ENCODE results near the gene SDCBP2.

SDCBP2 gene

DNA sequence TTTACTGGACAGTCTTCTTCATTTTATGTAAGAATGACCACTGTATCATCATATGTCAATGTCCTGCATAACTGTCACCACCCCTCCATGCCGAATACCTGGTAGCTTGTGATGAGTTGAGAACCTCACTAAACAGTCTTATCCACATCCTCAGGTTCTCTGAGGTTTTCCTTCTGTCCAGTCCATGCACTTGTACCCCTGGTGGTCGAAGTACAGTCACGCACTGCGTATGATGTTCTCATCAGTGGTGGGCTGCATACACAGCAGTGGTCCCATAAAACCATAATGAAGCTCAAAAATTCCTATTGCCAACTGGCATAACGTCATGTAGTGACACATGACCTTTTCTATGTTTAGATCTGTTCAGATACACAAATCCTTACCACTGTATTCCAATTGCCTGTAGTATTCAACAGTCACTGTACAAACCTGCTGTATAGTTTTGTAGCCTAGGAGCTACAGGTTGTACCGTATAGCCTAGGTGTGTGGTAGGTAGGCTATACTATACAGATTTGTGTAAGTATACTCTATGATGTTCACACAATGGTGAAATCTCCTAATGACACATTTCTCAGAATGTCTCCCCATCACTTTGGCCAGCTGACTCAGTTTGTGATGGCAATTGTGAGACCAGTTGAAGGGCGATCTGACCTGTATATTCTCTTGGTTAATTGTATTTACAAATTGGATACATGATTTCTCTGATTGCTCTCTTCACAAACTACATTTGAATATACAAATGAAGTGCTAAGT is 31.3 kb upstream of the SDCBP2 start:
- TF ChIP-seq CTCF (IDR thresholded peaks at IDR 0.05) = no peak
- no peaks in the 10 kb centered on the region for H3K27me3 ChIP-seq
- H3K9me3 ChIP-seq = no peaks in the 10 kb centered on the region
- intact Hi-C loops (cut with DNase I; ENCODE audit: low total_unique reads) = no loop called here
- no peak overlapping the region for H3K27ac ChIP-seq
- no peak overlapping the region for H3K4me3 ChIP-seq
- no peaks in the 10 kb centered on the region for H3K4me1 ChIP-seq
- DNase-seq = no peak
- peaks cover 5 to 26% (median 8%) of the 10 kb centered on the region in 3 donors for H3K36me3 ChIP-seq

DNA sequence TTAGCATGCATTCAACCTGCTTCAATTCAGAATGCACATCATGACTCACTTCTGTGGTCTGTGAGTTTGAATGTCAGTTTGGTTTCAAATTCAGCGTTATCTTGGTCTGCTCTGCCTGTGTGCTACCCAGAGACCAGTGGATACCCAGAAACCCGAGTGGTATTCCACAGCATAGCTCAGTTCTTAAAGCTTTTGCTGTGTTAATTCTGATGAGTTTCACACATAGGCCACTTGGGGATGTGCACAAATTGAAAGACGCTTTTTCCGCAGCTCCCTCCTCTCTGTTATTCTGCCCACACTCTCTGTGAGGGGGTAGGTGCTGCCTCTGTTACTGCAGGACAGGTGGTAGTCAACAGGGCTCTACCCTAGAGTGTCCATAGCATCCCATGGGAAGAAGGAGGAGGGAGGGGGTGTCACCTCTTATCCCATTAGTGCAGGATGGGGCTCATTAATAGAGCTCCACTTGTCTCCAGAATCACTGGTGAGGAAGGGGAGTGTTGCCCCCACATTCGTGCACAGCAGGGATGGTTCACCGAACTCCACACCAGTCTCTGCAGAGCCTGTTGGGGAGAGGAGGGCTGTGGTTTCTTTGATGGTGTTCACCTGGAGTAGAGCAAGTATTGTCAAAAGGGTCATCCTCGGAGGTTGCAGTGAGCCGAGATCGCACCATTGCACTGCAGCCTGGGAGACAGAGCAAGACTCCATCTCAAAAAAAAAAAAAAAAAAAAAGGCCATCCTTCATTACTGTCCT is 29.2 kb upstream of the SDCBP2 start:
- DNase-seq = no peak
- Histone ChIP-seq H3K4me3 (no peak overlapping the region), H3K9me3 (no peaks in the 10 kb centered on the region), H3K27ac (no peak overlapping the region), H3K36me3 (peaks cover 14 to 40% (median 16%) of the 10 kb centered on the region in 3 donors), H3K27me3 (no peaks in the 10 kb centered on the region), H3K4me1 (no peaks in the 10 kb centered on the region)
- intact Hi-C loops (cut with DNase I; ENCODE audit: low total_unique reads) = no loop called here
- TF ChIP-seq CTCF (IDR thresholded peaks at IDR 0.05) = no peak

DNA sequence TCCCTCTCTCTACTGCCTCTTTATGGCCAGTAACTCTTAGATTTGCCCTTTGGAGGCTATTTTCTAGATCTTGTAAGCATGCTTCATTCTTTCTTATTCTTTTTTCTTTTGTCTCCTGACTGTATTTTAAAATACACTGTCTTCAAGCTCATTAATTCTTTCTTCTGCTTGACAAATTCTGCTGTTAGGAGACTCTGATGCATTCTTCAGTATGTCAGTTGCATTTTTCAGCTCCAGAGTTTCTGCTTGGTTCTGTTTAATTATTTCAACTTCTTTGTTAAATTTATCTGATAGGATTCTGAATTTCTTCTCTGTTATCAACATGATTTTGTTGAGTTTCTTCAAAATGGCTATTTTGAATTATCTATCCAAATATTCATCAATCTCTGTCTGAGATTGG is 25.0 kb upstream of the SDCBP2 start:
- no peak for DNase-seq
- H3K27ac ChIP-seq = no peak overlapping the region
- no peaks in the 10 kb centered on the region for H3K27me3 ChIP-seq
- H3K4me1 ChIP-seq = no peaks in the 10 kb centered on the region
- H3K4me3 ChIP-seq = no peak overlapping the region
- no peaks in the 10 kb centered on the region for H3K9me3 ChIP-seq
- intact Hi-C loops (cut with DNase I; ENCODE audit: low total_unique reads) = no loop called here
- no peak for TF ChIP-seq CTCF (IDR thresholded peaks at IDR 0.05)
- peaks cover 18 to 31% (median 18%) of the 10 kb centered on the region in 3 donors for H3K36me3 ChIP-seq

GRCh38 chr20:1346315-1346969 is 17.5 kb upstream of the SDCBP2 start:
- Histone ChIP-seq H3K4me3 (no peak overlapping the region), H3K4me1 (no peaks in the 10 kb centered on the region), H3K27me3 (no peaks in the 10 kb centered on the region), H3K9me3 (peaks cover 0 to 5% (median 0%) of the 10 kb centered on the region in 3 donors), H3K27ac (no peak overlapping the region), H3K36me3 (peaks cover 0 to 5% (median 0%) of the 10 kb centered on the region in 3 donors)
- intact Hi-C loops (cut with DNase I; ENCODE audit: low total_unique reads) = no loop called here
- TF ChIP-seq CTCF (IDR thresholded peaks at IDR 0.05) = no peak
- no peak for DNase-seq

- no peak overlapping the region for H3K4me3 ChIP-seq
- H3K27ac ChIP-seq = no peak overlapping the region
- intact Hi-C loops (cut with DNase I; ENCODE audit: low total_unique reads) = no loop called here
- no peak for TF ChIP-seq CTCF (IDR thresholded peaks at IDR 0.05)
- peaks cover 0 to 5% (median 0%) of the 10 kb centered on the region in 3 donors for H3K9me3 ChIP-seq
- H3K4me1 ChIP-seq = no peaks in the 10 kb centered on the region
- peaks cover 0 to 5% (median 0%) of the 10 kb centered on the region in 3 donors for H3K36me3 ChIP-seq
- H3K27me3 ChIP-seq = no peaks in the 10 kb centered on the region
- no peak for DNase-seq
Measured at GRCh38 chr20:1345756-1346093, 16.8 kb upstream of the SDCBP2 start.

Measured in tibial artery (tissue), 4 donors.